ENCODE measurements around the gene RNF220.

- no peak for TF ChIP-seq POLR2A (IDR thresholded peaks at IDR 0.05)
- no peak for TF ChIP-seq CTCF (IDR thresholded peaks at IDR 0.05)
Measured at GRCh38 chr1:44497422-44498170, 92.5 kb downstream of the RNF220 start.
